ENCODE data around the gene FSIP1.

Gene FSIP1

GRCh38 chr15:39672184-39672583, 110.5 kb downstream of the FSIP1 start:
- TF ChIP-seq CTCF (IDR thresholded peaks at IDR 0.05; ENCODE audit: low read depth, low read length) = no peak
- no peak for DNase-seq (ENCODE audit: extremely low read depth, low read depth)

DNA sequence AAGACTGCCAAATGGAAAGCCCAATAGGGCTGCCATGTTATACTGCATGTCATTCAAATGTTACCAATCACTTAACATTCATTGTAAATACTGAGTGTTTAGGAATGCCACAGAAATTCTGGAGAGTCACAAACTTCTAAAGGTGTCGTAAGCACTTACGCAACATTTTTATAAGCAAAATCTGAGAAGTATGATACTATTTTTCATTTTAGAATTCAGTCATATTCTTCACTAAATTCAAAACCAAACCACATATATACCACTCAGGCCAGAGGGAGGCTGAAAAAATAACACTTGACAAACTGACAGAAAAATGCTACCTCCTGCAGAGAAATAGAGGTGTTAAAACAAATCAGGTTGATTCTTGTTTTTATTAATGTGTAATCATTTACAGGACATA, 112.0 kb downstream of the FSIP1 start:
- TF ChIP-seq CTCF (IDR thresholded peaks at IDR 0.05; ENCODE audit: low read depth, low read length) = no peak
- no peak for DNase-seq (ENCODE audit: extremely low read depth, low read depth)

DNA sequence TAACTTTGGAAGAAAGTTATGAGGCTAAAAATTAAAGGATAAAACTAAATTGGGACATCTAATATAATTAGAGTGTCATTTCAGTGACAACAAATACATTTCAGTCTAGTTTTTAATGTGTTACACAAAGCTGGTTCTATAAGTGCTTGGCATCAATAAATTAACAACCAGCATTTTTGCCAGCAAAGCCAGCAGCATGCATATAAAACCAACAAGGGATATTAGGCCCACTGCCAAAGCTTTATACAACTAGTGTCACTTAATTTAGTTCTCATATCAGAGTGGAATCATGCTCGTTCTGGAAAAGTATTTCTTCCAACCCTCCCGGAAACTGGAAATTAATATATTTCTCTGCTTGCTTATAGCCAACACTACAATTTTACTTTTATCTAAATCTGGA, 113.0 kb downstream of the FSIP1 start:
- DNase-seq (ENCODE audit: extremely low read depth, low read depth) = no peak
- TF ChIP-seq CTCF (IDR thresholded peaks at IDR 0.05; ENCODE audit: low read depth, low read length) = no peak

DNA sequence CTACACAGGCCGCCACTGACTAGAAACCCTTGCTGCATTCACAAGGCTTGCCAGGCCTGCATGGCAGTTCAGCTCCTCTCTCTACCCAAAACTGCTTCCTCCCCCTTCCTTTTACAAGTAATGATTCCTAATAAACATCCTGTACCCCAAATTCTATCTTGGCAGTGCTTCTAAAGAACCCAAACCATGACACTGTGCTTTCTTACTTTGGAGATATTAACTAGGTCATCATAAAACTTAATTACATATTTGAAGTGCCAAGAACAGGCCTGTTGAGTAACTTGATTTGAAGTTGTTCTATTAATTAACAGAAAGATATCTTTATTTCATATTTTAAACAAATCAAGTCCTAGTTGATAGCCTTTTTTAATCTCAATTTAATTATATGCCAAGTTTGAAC, 113.4 kb downstream of the FSIP1 start:
- TF ChIP-seq CTCF (IDR thresholded peaks at IDR 0.05; ENCODE audit: low read depth, low read length) = no peak
- no peak for DNase-seq (ENCODE audit: extremely low read depth, low read depth)

DNA sequence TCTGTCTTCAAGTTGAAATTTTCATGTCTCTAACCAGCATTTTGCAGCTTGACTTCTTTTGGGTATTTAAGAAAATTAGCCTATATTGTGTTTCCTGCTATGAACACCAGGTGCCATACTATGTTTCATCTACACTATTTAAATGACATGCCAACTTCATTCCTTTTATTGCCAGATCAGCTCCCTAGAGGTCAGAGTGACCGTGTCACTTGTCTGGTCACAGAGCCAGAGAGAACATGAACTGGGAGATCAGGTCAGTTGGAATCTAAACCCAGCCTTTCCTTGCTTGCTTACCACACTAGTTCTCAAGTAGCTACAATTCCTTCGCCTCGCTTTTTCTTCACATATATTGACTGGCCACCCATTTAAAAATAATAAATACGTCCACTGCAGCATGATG, 114.2 kb downstream of the FSIP1 start:
- no peak for DNase-seq (ENCODE audit: extremely low read depth, low read depth)
- TF ChIP-seq CTCF (IDR thresholded peaks at IDR 0.05; ENCODE audit: low read depth, low read length) = no peak

DNA sequence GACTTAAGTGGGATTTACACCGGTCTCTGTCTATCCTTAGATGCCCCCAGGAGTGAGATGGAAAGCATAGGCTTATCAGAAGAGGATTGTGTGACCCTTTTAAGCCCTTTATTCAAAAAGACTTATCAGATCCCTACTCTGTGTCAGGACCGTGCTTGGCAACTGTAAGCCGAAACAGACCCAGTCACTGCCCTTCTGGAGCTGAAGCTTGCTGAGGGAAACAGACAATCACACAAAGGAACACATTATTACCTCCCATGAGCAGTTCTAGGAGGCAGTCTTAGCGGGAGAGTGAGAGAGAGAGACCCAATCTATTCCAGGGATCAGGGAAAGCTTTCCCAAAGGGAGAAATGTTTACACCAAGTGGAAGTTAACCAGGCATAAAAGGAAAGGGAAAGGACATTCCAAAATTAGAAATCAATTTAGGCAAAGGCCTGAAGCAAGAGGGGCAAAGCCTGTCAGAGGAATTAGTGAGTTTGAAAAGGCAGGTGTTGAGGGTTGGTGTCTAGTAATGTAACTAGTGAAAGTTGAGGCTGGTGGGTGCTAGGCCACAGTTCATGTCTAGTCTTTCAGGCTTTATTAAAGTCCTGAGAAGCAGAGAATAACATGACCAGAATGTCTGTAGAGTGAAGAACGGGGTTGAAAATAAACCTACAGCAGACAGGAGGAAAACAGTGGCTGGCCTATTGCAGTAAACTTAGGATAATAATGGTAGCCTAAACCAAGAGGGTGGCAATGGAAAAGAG, 115.1 kb downstream of the FSIP1 start:
- no peak for TF ChIP-seq CTCF (IDR thresholded peaks at IDR 0.05; ENCODE audit: low read depth, low read length)
- no peak for DNase-seq (ENCODE audit: extremely low read depth, low read depth)

- no peak for TF ChIP-seq CTCF (IDR thresholded peaks at IDR 0.05; ENCODE audit: low read depth, low read length)
- no peak for DNase-seq (ENCODE audit: extremely low read depth, low read depth)
Measured at GRCh38 chr15:39666677-39667076, 116.0 kb downstream of the FSIP1 start.
